ENCODE measurements around the gene EVC2.

DNA sequence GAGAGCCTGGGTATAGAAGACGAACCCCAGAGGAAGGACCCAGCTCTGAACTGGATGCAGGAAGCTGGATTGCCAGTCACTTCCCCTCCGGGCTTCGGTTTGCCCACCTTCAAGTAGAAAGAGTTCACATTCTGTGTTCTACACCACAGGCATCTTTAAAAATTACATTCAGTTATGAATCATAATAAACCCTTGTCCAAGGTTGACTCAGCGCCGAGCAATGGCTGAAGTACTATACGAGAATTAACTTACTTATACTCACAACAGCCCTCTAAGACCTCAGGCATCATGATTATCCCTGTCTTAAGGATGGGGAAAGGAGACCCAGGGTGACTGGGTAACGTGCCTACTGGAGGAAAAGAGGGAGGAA is 72.5 kb downstream of the EVC2 start:
- TF ChIP-seq, protein P1, sequence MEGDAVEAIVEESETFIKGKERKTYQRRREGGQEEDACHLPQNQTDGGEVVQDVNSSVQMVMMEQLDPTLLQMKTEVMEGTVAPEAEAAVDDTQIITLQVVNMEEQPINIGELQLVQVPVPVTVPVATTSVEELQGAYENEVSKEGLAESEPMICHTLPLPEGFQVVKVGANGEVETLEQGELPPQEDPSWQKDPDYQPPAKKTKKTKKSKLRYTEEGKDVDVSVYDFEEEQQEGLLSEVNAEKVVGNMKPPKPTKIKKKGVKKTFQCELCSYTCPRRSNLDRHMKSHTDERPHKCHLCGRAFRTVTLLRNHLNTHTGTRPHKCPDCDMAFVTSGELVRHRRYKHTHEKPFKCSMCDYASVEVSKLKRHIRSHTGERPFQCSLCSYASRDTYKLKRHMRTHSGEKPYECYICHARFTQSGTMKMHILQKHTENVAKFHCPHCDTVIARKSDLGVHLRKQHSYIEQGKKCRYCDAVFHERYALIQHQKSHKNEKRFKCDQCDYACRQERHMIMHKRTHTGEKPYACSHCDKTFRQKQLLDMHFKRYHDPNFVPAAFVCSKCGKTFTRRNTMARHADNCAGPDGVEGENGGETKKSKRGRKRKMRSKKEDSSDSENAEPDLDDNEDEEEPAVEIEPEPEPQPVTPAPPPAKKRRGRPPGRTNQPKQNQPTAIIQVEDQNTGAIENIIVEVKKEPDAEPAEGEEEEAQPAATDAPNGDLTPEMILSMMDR (IDR thresholded peaks at IDR 0.05) = no peak
- no peak for TF ChIP-seq POLR2A (IDR thresholded peaks at IDR 0.05)
